ENCODE measurements around the gene SCUBE3.

The SCUBE3 gene

GRCh38 chr6:35230498-35230897 lies 16.7 kb downstream of the SCUBE3 start:
- TF ChIP-seq RAD21 (IDR thresholded peaks at IDR 0.05; ENCODE audit: low read depth) (no peak), ZBTB7A (IDR thresholded peaks at IDR 0.05; ENCODE audit: low read depth) (no peak), USF1 (IDR thresholded peaks at IDR 0.05) (no peak), FOXM1 (IDR thresholded peaks at IDR 0.05; ENCODE audit: borderline replicate concordance, low read depth) (no peak), CREB1 (IDR thresholded peaks at IDR 0.05; ENCODE audit: low read depth) (no peak), REST (IDR thresholded peaks at IDR 0.05; ENCODE audit: low read depth) (no peak), MAX (IDR thresholded peaks at IDR 0.05) (no peak), TAF1 (IDR thresholded peaks at IDR 0.05; ENCODE audit: low read depth) (no peak), TEAD4 (IDR thresholded peaks at IDR 0.05) (no peak), EP300 (IDR thresholded peaks at IDR 0.05; ENCODE audit: borderline replicate concordance) (no peak), NFIC (IDR thresholded peaks at IDR 0.05) (no peak), YY1 (IDR thresholded peaks at IDR 0.05; ENCODE audit: low read depth) (no peak), TCF12 (IDR thresholded peaks at IDR 0.05; ENCODE audit: low read depth) (no peak), EGR1 (IDR thresholded peaks at IDR 0.05) (no peak), CEBPB (IDR thresholded peaks at IDR 0.05) (no peak)

GRCh38 chr6:35230950-35231349 lies 17.2 kb downstream of the SCUBE3 start:
- TF ChIP-seq FOXM1 (IDR thresholded peaks at IDR 0.05; ENCODE audit: borderline replicate concordance, low read depth) (no peak), TEAD4 (IDR thresholded peaks at IDR 0.05) (no peak), EGR1 (IDR thresholded peaks at IDR 0.05) (no peak), RAD21 (IDR thresholded peaks at IDR 0.05; ENCODE audit: low read depth) (no peak)

- TF ChIP-seq NFIC (IDR thresholded peaks at IDR 0.05) (no peak), EGR1 (IDR thresholded peaks at IDR 0.05) (no peak), TEAD4 (IDR thresholded peaks at IDR 0.05) (no peak), TAF1 (IDR thresholded peaks at IDR 0.05; ENCODE audit: low read depth) (no peak), ZBTB7A (IDR thresholded peaks at IDR 0.05; ENCODE audit: low read depth) (no peak), REST (IDR thresholded peaks at IDR 0.05; ENCODE audit: low read depth) (no peak), USF1 (IDR thresholded peaks at IDR 0.05) (no peak), YY1 (IDR thresholded peaks at IDR 0.05; ENCODE audit: low read depth) (no peak), FOXM1 (IDR thresholded peaks at IDR 0.05; ENCODE audit: borderline replicate concordance, low read depth) (no peak)
Observed at GRCh38 chr6:35231563-35231962, 17.8 kb downstream of the SCUBE3 start.

GRCh38 chr6:35234901-35235300 lies 21.1 kb downstream of the SCUBE3 start:
- TF ChIP-seq CEBPB (IDR thresholded peaks at IDR 0.05) (no peak), CREB1 (IDR thresholded peaks at IDR 0.05; ENCODE audit: low read depth) (no peak), REST (IDR thresholded peaks at IDR 0.05; ENCODE audit: low read depth) (no peak), FOXM1 (IDR thresholded peaks at IDR 0.05; ENCODE audit: borderline replicate concordance, low read depth) (no peak), YY1 (IDR thresholded peaks at IDR 0.05; ENCODE audit: low read depth) (no peak), EGR1 (IDR thresholded peaks at IDR 0.05) (no peak), TAF1 (IDR thresholded peaks at IDR 0.05; ENCODE audit: low read depth) (no peak), TCF12 (IDR thresholded peaks at IDR 0.05; ENCODE audit: low read depth) (no peak), ZBTB7A (IDR thresholded peaks at IDR 0.05; ENCODE audit: low read depth) (no peak), TEAD4 (IDR thresholded peaks at IDR 0.05) (no peak), MAX (IDR thresholded peaks at IDR 0.05) (no peak), EP300 (IDR thresholded peaks at IDR 0.05; ENCODE audit: borderline replicate concordance) (no peak), USF1 (IDR thresholded peaks at IDR 0.05) (no peak), NFIC (IDR thresholded peaks at IDR 0.05) (no peak), RAD21 (IDR thresholded peaks at IDR 0.05; ENCODE audit: low read depth) (no peak)
